Hepatocyte (in vitro differentiated cells): Measurements from ENCODE around the gene NEK1. TPM values are rescaled to one million over a fixed set of nuclear protein-coding genes. Genes with fewer than 3 reads are reported as not detected.
A peak's percentile ranks its signal among the peaks of the same experiment; 100 is the strongest.

ENCODE experiments used
- DNase-seq: peaks from one replicate; pipeline ENCODE4 v3.0.0-alpha.2; 2016; ENCODE audit warnings: low spot score
- H2AFZ ChIP-seq: fragments of 200-600 bp; sonication (generic); 2 replicates; pipeline ENCODE4 v1.6.0; 2016; ENCODE audit warnings: antibody characterized with exemption, mild to moderate bottlenecking
- H3K27ac ChIP-seq: fragments of 200-600 bp; sonication (generic); 2 replicates; pipeline ENCODE4 v1.5.1; 2016; ENCODE audit warnings: mild to moderate bottlenecking
- H3K27me3 ChIP-seq: fragments of 200-600 bp; sonication (generic); 2 replicates; pipeline ENCODE4 v1.6.1; 2016
- H3K36me3 ChIP-seq: fragments of 200-600 bp; sonication (generic); replicated peaks from 2 replicates; pipeline ENCODE4 v1.5.1; 2016; ENCODE audit warnings: low read depth; ENCODE audit not compliant: insufficient read depth
- H3K4me1 ChIP-seq: fragments of 200-600 bp; sonication (generic); 2 replicates; pipeline ENCODE4 v1.5.1; 2016; ENCODE audit warnings: mild to moderate bottlenecking, moderate library complexity; ENCODE audit not compliant: insufficient read depth
- H3K4me2 ChIP-seq: fragments of 200-600 bp; sonication (generic); 2 replicates; pipeline ENCODE4 v1.6.0; 2016
- H3K4me3 ChIP-seq: fragments of 200-600 bp; sonication (generic); 2 replicates; pipeline ENCODE4 v1.5.1; 2016; ENCODE audit warnings: mild to moderate bottlenecking
- H3K79me2 ChIP-seq: fragments of 200-600 bp; sonication (generic); 2 replicates; pipeline ENCODE4 v1.6.0; 2017; ENCODE audit warnings: mild to moderate bottlenecking
- H3K9me2 ChIP-seq: fragments of 200-600 bp; sonication (generic); replicated peaks from 2 replicates; pipeline ENCODE4 v1.6.0; 2017; ENCODE audit warnings: mild to moderate bottlenecking; ENCODE audit not compliant: insufficient read depth
- H3K9me3 ChIP-seq: fragments of 200-600 bp; sonication (generic); 2 replicates; pipeline ENCODE4 v1.5.1; 2016; ENCODE audit warnings: low read depth, mild to moderate bottlenecking
- H4K20me1 ChIP-seq: fragments of 200-600 bp; sonication (generic); 2 replicates; pipeline ENCODE4 v1.6.0; 2016; ENCODE audit warnings: mild to moderate bottlenecking; ENCODE audit not compliant: insufficient read depth, poor library complexity, severe bottlenecking
- CTCF ChIP-seq: fragments of 200-600 bp; sonication (generic); IDR thresholded peaks from 2 replicates; pipeline ENCODE4 v1.5.1; 2016; ENCODE audit warnings: antibody characterized with exemption, mild to moderate bottlenecking; ENCODE audit not compliant: poor library complexity
- EZH2 ChIP-seq: fragments of 200-600 bp; sonication (generic); IDR thresholded peaks from 2 replicates; pipeline ENCODE4 v1.6.1; 2016; ENCODE audit warnings: antibody characterized with exemption, mild to moderate bottlenecking, borderline replicate concordance
- EZH2phosphoT487 ChIP-seq: fragments of 200-600 bp; sonication (generic); IDR thresholded peaks from one replicate; pipeline ENCODE4 v1.6.1; 2018; ENCODE audit warnings: antibody characterized with exemption, mild to moderate bottlenecking, low read depth, moderate library complexity; ENCODE audit not compliant: unreplicated experiment, severe bottlenecking
- WGBS: methylation state at CpG from one replicate; pipeline ENCODE4 v1.1.6; 2016; ENCODE audit warnings: low lambda C conversion rate; ENCODE audit errors: missing lambda C conversion rate; 5-methylcytosine and 5-hydroxymethylcytosine counted together
- polyA plus RNA-seq: library from polyadenylated mRNA; unstranded; fragments of >200 nt; fragmentation: Nextera tagmentation; extraction: Ambion mirVana; gene quantifications from 2 replicates; pipeline ENCODE4 v1.2.1, GENCODE V29; 2016
- total RNA-seq: library from RNA; depleted of rRNA; stranded (reverse); fragments of >200 nt; gene quantifications from 2 replicates; pipeline ENCODE4 v1.2.3, GENCODE V29; 2014

Gene NEK1
- total and polyA plus RNA-seq, 2 experiments from 2014 or later, result 7.8 to 10.4 TPM

GRCh38 chr4:169438057-169438480 lies 174.3 kb downstream of the NEK1 start:
- peak; percentile 20 for DNase-seq
- peak overlapping the region; percentile 46 for H3K4me2 ChIP-seq
- H3K27ac ChIP-seq, result peak overlapping the region; percentile 36

GRCh38 chr4:169437299-169438047 lies 174.9 kb downstream of the NEK1 start:
- Histone ChIP-seq H3K27me3 (no peaks in the 10 kb centered on the region), H3K4me2 (peak overlapping the region; percentile 46), H3K4me3 (no peak overlapping the region), H2AFZ (no peak overlapping the region), H3K9me2 (no peaks in the 10 kb centered on the region), H3K36me3 (no peaks in the 10 kb centered on the region), H3K79me2 (no peaks in the 10 kb centered on the region), H3K4me1 (peaks cover 14% of the 10 kb centered on the region), H4K20me1 (no peaks in the 10 kb centered on the region), H3K27ac (peak overlapping the region; percentile 36), H3K9me3 (peaks cover under 1% of the 10 kb centered on the region)
- DNase-seq, result no peak
- TF ChIP-seq CTCF (no peak), EZH2 (no peak), EZH2phosphoT487 (no peak)
- WGBS, result 83% methylated on average over 7 of the region's 7 CpGs

More at GRCh38 chr4:169438057-169438480, 174.3 kb downstream of the NEK1 start:
- Histone ChIP-seq H3K4me1 (peaks cover 14% of the 10 kb centered on the region), H3K9me2 (no peaks in the 10 kb centered on the region), H3K4me3 (no peak overlapping the region), H4K20me1 (no peaks in the 10 kb centered on the region), H3K27me3 (no peaks in the 10 kb centered on the region), H3K79me2 (peaks cover 2% of the 10 kb centered on the region), H3K36me3 (no peaks in the 10 kb centered on the region), H2AFZ (no peak overlapping the region), H3K9me3 (peaks cover 4% of the 10 kb centered on the region)
- TF ChIP-seq EZH2, result no peak
- no peak for TF ChIP-seq CTCF
- no peak for TF ChIP-seq EZH2phosphoT487
- WGBS, result 57% methylated on average over 2 of the region's 2 CpGs

DNA sequence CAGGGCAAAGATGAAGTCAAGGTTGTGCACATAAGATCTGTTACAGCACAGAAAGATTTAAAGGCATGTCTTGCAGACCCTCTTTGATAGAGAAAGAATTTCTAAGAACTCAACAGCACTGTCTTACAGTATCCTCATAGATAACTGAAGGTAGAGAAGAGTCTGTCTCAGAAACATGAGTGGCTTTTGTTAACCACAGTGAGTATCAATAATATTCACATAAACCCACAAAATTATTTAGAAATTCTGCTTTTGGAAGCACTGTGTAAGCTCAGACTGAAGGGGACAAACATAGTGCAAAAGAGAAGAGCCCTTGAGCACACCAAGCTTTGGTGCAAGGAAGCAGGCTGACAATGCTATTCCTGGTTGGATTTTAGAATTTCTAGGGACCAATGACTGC lies 175.6 kb downstream of the NEK1 start:
- Histone ChIP-seq H3K79me2 (no peaks in the 10 kb centered on the region), H3K4me2 (no peak overlapping the region), H4K20me1 (no peaks in the 10 kb centered on the region), H3K36me3 (no peaks in the 10 kb centered on the region), H3K9me2 (no peaks in the 10 kb centered on the region), H3K4me1 (peaks cover 14% of the 10 kb centered on the region), H2AFZ (no peak overlapping the region), H3K27ac (no peak overlapping the region), H3K27me3 (no peaks in the 10 kb centered on the region), H3K9me3 (no peaks in the 10 kb centered on the region), H3K4me3 (no peak overlapping the region)
- TF ChIP-seq CTCF (no peak), EZH2 (no peak), EZH2phosphoT487 (no peak)
- DNase-seq, result no peak
